Activated B cell treated with CpG ODN at 0.5 μM for 24 hours (primary cell): ENCODE results near the gene BTBD9. TPM values are rescaled to one million over a fixed set of nuclear protein-coding genes. Genes with fewer than 3 reads are reported as not detected.

Experiments used
- ATAC-seq: fragments of 200-7000 bp; cut with Tn5 transposase; one replicate; pipeline ENCODE4 v1.10.0; 2021; ENCODE audit warnings: low read depth, mild to moderate bottlenecking, moderate library complexity
- CTCF ChIA-PET: fragments of 350-600 bp; sonication (Branson Sonifier 250); formaldehyde crosslinking; loops from one replicate; lab custom pipeline; 2021; ENCODE audit warnings: antibody characterized with exemption; lab: Charles Lee
- POLR2A ChIA-PET: fragments of 350-600 bp; sonication (Branson Sonifier 250); formaldehyde crosslinking; loops from one replicate; lab custom pipeline; 2021; ENCODE audit warnings: antibody characterized with exemption; lab: Charles Lee
- DNase-seq: peaks from one replicate; pipeline ENCODE4 v3.0.0; 2022
- H3K27ac Mint-ChIP-seq: one replicate; pipeline ENCODE4 v1.8.0; 2020; ENCODE audit warnings: mixed read lengths
- H3K27me3 Mint-ChIP-seq: one replicate; pipeline ENCODE4 v1.8.0; 2021; ENCODE audit warnings: mixed read lengths
- H3K36me3 Mint-ChIP-seq: one replicate; pipeline ENCODE4 v1.8.0; 2021; ENCODE audit warnings: low read depth, mixed read lengths
- H3K4me1 Mint-ChIP-seq: one replicate; pipeline ENCODE4 v1.8.0; 2021; ENCODE audit warnings: mixed read lengths
- H3K4me3 Mint-ChIP-seq: one replicate; pipeline ENCODE4 v1.8.0; 2020; ENCODE audit warnings: mild to moderate bottlenecking, mixed read lengths
- H3K9me3 Mint-ChIP-seq: one replicate; pipeline ENCODE4 v1.8.0; 2020; ENCODE audit warnings: mixed read lengths
- CTCF ChIP-seq: fragments of 200-600 bp; IDR thresholded peaks from one replicate; pipeline ENCODE4 v1.8.0; 2022; ENCODE audit warnings: antibody characterized with exemption, mild to moderate bottlenecking
- intact Hi-C: fragments of 100-400 bp; cut with micrococcal nuclease; formaldehyde crosslinking; loops from one replicate; pipeline ENCODE4 v1.15.1; 2024
- total RNA-seq: library from RNA; stranded (reverse); gene quantifications from 2 replicates; pipeline ENCODE4 v1.2.3, GENCODE V29; 2022

Gene BTBD9
- total RNA-seq, 1 donor from 2014 or later = 25.7 TPM

GRCh38 chr6:38459291-38459690 lies 180.4 kb downstream of the BTBD9 start:
- DNase-seq = no peak
- no peaks in the 10 kb centered on the region for H3K36me3 Mint-ChIP-seq
- ChIA-PET CTCF (no interaction called here), POLR2A (no interaction called here)
- H3K4me1 Mint-ChIP-seq = peaks cover 2% of the 10 kb centered on the region
- intact Hi-C loops = no loop called here
- H3K9me3 Mint-ChIP-seq = peaks cover 4% of the 10 kb centered on the region
- no peak for ATAC-seq
- H3K27me3 Mint-ChIP-seq = no peaks in the 10 kb centered on the region
- no peak overlapping the region for H3K27ac Mint-ChIP-seq
- TF ChIP-seq CTCF = no peak
- H3K4me3 Mint-ChIP-seq = no peak overlapping the region

- peaks cover 3% of the 10 kb centered on the region for H3K9me3 Mint-ChIP-seq
- H3K4me1 Mint-ChIP-seq = no peaks in the 10 kb centered on the region
- POLR2A ChIA-PET = no interaction called here
- peaks cover 3% of the 10 kb centered on the region for H3K36me3 Mint-ChIP-seq
- intact Hi-C loops = no loop called here
- no peak overlapping the region for H3K4me3 Mint-ChIP-seq
- DNase-seq (no peak), ATAC-seq (no peak)
- no peak for TF ChIP-seq CTCF
- H3K27me3 Mint-ChIP-seq = no peaks in the 10 kb centered on the region
- H3K27ac Mint-ChIP-seq = no peak overlapping the region
- CTCF ChIA-PET = no interaction called here
These were observed 185.9 kb downstream of the BTBD9 start for GRCh38 chr6:38453861-38454260.

DNA sequence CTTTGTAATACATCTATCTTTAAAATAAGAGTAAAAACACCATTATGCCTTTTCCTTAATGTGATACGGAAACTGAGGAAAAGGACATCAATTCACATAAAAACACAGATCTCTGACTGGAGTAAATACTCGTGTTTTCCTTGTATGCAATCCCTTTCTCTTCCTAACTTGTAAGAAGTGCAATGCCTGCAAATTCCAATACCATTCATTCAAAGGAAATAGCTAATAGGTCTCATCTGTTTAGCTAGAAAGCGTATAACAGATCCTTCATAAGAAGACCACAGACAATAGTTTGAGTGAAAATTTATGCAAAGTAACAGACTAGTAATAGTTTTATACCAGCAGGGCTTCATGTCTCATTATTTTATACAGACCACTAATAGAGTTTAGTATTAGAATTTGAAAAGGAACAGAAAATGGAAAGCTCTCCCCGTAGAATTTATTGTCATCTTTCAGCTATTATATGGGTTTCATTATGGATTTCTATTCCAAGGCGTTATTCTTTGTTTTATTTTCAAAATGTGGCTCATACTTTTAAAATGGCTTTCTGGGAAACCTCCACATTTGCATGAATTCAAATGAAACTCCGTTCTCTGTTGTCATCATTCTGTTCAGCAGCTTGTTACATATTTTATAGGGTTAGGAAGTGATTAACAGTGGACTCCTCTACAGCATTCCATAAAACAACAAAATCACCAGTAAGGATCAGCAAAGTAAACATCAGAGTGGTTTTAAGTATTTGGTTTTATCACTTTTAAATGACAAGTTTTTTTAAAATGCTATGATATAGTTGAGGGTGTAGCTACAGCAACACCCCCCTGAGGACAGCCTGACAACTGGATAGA lies 186.7 kb downstream of the BTBD9 start:
- Mint-ChIP-seq H3K4me3 (no peak overlapping the region), H3K27ac (no peak overlapping the region), H3K27me3 (no peaks in the 10 kb centered on the region), H3K9me3 (peaks cover 3% of the 10 kb centered on the region), H3K4me1 (no peaks in the 10 kb centered on the region), H3K36me3 (peaks cover 3% of the 10 kb centered on the region)
- intact Hi-C loops = no loop called here
- no peak for ATAC-seq
- TF ChIP-seq CTCF = no peak
- DNase-seq = no peak
- CTCF ChIA-PET = no interaction called here
- POLR2A ChIA-PET = no interaction called here

GRCh38 chr6:38450717-38451116 lies 189.0 kb downstream of the BTBD9 start:
- intact Hi-C loops = no loop called here
- Mint-ChIP-seq H3K4me3 (no peak overlapping the region), H3K36me3 (peaks cover 3% of the 10 kb centered on the region), H3K27me3 (no peaks in the 10 kb centered on the region), H3K27ac (no peak overlapping the region), H3K9me3 (peaks cover 3% of the 10 kb centered on the region), H3K4me1 (no peaks in the 10 kb centered on the region)
- POLR2A ChIA-PET = no interaction called here
- CTCF ChIA-PET = interaction anchor here (0.7 kb wide), 1 partner anchor 12 kb away, joined by 3 read pairs; no protein-coding TSS in a partner anchor
- DNase-seq (no peak), ATAC-seq (no peak)
- TF ChIP-seq CTCF = no peak

- no peak for TF ChIP-seq CTCF
These were observed 193.8 kb downstream of the BTBD9 start for GRCh38 chr6:38445925-38446324.

More at GRCh38 chr6:38445925-38446324, 193.8 kb downstream of the BTBD9 start:
- Mint-ChIP-seq H3K27ac (no peak overlapping the region), H3K4me1 (peaks cover 10% of the 10 kb centered on the region), H3K27me3 (no peaks in the 10 kb centered on the region), H3K9me3 (peaks cover 1% of the 10 kb centered on the region), H3K36me3 (peaks cover 3% of the 10 kb centered on the region), H3K4me3 (no peak overlapping the region)
- ATAC-seq (no peak), DNase-seq (no peak)
- intact Hi-C loops = no loop called here
- ChIA-PET CTCF (no interaction called here), POLR2A (no interaction called here)
